ENCODE data around the gene FAM3C. TPM values are rescaled to one million over a fixed set of nuclear protein-coding genes. Genes with fewer than 3 reads are reported as not detected.

The FAM3C gene
- total RNA-seq, 3 donors from 2014 or later = 27.2 to 38.8 (median 36.6) TPM

DNA sequence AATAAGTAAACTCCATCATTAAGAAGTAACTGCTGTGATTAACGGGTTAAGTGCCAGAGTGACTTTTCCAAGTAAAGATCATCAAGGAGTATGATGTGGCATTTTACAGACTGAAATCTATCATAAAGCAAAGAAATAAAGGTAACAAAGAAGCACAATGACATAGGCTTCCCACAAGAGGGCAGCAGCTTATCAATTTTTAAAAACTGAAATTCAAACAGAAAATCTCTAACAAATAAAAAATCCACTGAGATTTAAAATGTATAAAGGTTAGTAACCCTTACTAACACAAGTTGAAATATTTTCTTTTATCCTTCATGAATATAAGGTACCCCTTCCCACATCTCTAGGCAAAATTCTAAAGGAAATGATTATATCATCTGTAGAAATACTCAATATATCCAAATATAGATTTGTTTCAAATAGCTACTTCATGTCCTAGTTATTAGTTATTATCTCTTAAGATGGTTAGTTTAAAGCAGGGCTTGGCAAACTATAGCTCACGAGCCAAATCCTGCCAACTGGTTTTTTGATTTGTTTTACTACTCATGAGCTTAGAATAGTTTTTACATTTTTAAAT, 29.2 kb downstream of the FAM3C start:
- TF ChIP-seq, protein P1, sequence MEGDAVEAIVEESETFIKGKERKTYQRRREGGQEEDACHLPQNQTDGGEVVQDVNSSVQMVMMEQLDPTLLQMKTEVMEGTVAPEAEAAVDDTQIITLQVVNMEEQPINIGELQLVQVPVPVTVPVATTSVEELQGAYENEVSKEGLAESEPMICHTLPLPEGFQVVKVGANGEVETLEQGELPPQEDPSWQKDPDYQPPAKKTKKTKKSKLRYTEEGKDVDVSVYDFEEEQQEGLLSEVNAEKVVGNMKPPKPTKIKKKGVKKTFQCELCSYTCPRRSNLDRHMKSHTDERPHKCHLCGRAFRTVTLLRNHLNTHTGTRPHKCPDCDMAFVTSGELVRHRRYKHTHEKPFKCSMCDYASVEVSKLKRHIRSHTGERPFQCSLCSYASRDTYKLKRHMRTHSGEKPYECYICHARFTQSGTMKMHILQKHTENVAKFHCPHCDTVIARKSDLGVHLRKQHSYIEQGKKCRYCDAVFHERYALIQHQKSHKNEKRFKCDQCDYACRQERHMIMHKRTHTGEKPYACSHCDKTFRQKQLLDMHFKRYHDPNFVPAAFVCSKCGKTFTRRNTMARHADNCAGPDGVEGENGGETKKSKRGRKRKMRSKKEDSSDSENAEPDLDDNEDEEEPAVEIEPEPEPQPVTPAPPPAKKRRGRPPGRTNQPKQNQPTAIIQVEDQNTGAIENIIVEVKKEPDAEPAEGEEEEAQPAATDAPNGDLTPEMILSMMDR (IDR thresholded peaks at IDR 0.05) = peak; percentile 54
- H3K4me1 ChIP-seq (ENCODE audit: low read depth) = peaks cover 9% of the 10 kb centered on the region
- DNase-seq (no peak), ATAC-seq (peak; percentile 65)
- intact Hi-C loops (cut with DNase I, micrococcal nuclease) = loop anchor here (5.0 kb wide), 1 partner anchor 180 kb away; no protein-coding TSS in a partner anchor
- H3K4me3 ChIP-seq = no peak overlapping the region
- no peaks in the 10 kb centered on the region for H3K36me3 ChIP-seq (ENCODE audit: low read depth)
- no peaks in the 10 kb centered on the region for H3K9me3 ChIP-seq

DNA sequence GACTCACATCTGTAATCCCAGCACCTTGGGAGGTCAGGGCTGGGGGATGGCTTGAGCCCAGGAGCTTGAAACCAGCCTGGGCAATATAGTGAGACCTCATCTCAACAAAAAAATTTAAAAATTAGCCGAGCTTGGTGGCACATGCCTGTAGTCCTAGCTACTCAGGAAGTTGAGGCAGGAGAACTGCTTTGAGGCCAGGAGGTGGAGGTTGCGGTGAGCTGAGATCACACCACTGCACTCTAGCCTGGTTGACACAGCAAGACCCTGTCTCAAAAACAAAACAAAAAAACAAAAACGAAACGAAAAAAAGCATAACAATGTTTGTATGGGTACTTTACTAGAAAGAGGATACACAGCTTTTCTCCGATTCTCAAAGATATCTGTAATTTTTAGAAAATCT, 35.5 kb downstream of the FAM3C start:
- no peaks in the 10 kb centered on the region for H3K36me3 ChIP-seq (ENCODE audit: low read depth)

DNA sequence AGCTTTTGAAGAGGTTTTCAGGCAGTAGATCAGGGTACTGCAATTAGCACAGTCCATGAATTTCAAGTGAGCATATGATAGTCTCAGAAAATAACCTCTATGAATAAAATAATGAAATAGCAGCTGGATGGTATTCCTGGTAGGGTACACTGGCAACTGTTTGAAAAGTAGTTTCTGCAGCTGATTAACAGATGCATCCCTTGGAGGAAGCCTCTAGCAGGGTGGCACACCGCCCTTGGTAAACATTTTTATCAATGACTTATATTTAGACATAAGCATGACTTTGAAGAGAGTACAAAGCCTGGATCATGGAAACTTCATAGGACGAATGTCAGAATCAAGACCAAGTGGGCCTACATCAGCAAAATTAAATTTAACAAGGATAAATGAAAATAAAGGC, 40.5 kb downstream of the FAM3C start:
- Histone ChIP-seq H3K4me1 (ENCODE audit: low read depth) (no peaks in the 10 kb centered on the region), H3K9me3 (no peaks in the 10 kb centered on the region), H3K36me3 (ENCODE audit: low read depth) (no peaks in the 10 kb centered on the region), H3K4me3 (no peak overlapping the region)
- intact Hi-C loops (cut with DNase I, micrococcal nuclease) = no loop called here
- DNase-seq (no peak), ATAC-seq (no peak)
- TF ChIP-seq, protein P1 (IDR thresholded peaks at IDR 0.05) = no peak

More for the DNA sequence above, 35.5 kb downstream of the FAM3C start:
- Histone ChIP-seq H3K4me1 (ENCODE audit: low read depth) (no peaks in the 10 kb centered on the region), H3K4me3 (no peak overlapping the region), H3K9me3 (no peaks in the 10 kb centered on the region)
- ATAC-seq (no peak), DNase-seq (no peak)
- TF ChIP-seq, protein P1 (IDR thresholded peaks at IDR 0.05) = no peak
- intact Hi-C loops (cut with DNase I, micrococcal nuclease) = no loop called here

DNA sequence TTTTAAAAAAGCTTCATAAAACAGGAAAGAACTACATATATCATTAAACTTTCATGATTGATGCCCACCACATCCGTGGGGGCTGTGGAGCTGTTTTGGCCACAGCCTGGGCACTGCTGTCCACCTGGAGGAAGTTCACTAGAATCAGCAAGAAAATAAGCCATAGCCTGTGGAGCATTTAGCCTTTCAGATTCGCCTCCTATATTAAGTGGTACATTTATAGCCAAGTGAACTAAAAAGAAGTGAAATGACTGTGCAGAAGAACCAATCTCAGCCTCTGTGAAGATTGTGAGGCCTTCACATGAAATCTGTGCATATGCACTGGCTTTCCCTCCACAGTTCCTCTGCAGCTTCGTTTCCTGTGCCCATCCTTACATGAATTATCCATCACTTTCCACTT, 43.8 kb downstream of the FAM3C start:
- Histone ChIP-seq H3K36me3 (ENCODE audit: low read depth) (no peaks in the 10 kb centered on the region), H3K4me1 (ENCODE audit: low read depth) (no peaks in the 10 kb centered on the region), H3K4me3 (no peak overlapping the region), H3K9me3 (no peaks in the 10 kb centered on the region)
- TF ChIP-seq, protein P1 (IDR thresholded peaks at IDR 0.05) = no peak
- DNase-seq (no peak), ATAC-seq (no peak)
- intact Hi-C loops (cut with DNase I, micrococcal nuclease) = no loop called here

DNA sequence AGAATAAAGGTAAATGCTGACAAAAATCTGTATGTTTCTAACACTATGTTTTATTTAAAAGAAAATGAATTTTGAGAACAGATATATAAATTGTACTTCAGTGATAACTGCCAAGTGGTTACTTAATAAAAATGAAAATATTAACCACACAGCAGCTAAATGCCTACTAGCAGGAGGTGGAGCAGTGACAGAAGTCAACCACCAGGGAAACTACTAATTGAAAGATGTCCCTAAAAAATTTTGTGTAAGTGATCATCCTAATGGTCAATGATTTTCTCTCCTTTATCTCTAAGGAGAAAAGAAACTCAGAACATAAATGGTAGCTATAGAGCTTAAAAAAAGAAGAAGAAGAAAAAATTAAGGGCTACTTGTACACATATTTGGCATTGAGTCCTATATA, 44.4 kb downstream of the FAM3C start:
- intact Hi-C loops (cut with DNase I, micrococcal nuclease) = no loop called here

More for the DNA sequence above, 44.4 kb downstream of the FAM3C start:
- ATAC-seq (no peak), DNase-seq (no peak)
- Histone ChIP-seq H3K9me3 (no peaks in the 10 kb centered on the region), H3K4me3 (no peak overlapping the region), H3K4me1 (ENCODE audit: low read depth) (no peaks in the 10 kb centered on the region), H3K36me3 (ENCODE audit: low read depth) (no peaks in the 10 kb centered on the region)
- TF ChIP-seq, protein P1 (IDR thresholded peaks at IDR 0.05) = no peak
